ENCODE measurements around the gene SRMS.

The SRMS gene

DNA sequence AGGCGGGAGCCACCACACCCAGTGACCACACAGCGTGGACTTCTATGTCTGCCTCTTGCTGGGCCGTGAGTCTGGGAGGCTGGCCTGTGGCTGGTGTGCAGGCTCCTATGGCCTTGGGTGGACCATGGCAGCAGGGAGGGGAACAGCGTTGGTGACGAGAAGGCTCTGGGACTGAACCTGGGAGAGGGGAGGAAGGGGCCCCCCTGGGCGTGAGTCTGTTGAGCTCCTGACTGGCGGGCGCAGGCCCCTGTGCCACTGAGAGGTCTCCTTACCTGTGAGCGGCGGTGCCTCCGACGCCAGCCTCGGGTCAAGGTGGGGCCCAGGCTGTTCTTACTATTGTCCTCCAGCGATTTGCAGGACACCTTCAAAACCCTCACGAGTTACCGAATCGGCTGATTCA, 39.2 kb upstream of the SRMS start:
- Histone ChIP-seq H3K4me2 (ENCODE audit: low read depth, low read length, poor library complexity, severe bottlenecking) (no peak overlapping the region), H3K27ac (ENCODE audit: low read depth, low read length) (no peak overlapping the region), H2AFZ (ENCODE audit: low read depth, low read length, severe bottlenecking) (no peak overlapping the region), H4K20me1 (ENCODE audit: low read depth, low read length) (no peaks in the 10 kb centered on the region), H3K79me2 (ENCODE audit: insufficient read depth, low read length) (no peaks in the 10 kb centered on the region), H3K9me2 (replicated peaks; ENCODE audit: insufficient read depth, low read length) (no peaks in the 10 kb centered on the region), H3K9me3 (ENCODE audit: insufficient read depth, low read length) (no peaks in the 10 kb centered on the region), H3K9ac (ENCODE audit: low read length) (no peak overlapping the region), H3K36me3 (ENCODE audit: low read length) (no peaks in the 10 kb centered on the region), H3K27me3 (ENCODE audit: low read length) (no peaks in the 10 kb centered on the region), H3K4me3 (ENCODE audit: insufficient read depth, low read length, poor library complexity, severe bottlenecking) (no peak overlapping the region), H3F3A (ENCODE audit: insufficient read depth) (no peaks in the 10 kb centered on the region)
- TF ChIP-seq EZH2phosphoT487 (conservative IDR thresholded peaks at IDR 0.05; ENCODE audit: low read length) = no peak
- TF ChIP-seq, protein P1, sequence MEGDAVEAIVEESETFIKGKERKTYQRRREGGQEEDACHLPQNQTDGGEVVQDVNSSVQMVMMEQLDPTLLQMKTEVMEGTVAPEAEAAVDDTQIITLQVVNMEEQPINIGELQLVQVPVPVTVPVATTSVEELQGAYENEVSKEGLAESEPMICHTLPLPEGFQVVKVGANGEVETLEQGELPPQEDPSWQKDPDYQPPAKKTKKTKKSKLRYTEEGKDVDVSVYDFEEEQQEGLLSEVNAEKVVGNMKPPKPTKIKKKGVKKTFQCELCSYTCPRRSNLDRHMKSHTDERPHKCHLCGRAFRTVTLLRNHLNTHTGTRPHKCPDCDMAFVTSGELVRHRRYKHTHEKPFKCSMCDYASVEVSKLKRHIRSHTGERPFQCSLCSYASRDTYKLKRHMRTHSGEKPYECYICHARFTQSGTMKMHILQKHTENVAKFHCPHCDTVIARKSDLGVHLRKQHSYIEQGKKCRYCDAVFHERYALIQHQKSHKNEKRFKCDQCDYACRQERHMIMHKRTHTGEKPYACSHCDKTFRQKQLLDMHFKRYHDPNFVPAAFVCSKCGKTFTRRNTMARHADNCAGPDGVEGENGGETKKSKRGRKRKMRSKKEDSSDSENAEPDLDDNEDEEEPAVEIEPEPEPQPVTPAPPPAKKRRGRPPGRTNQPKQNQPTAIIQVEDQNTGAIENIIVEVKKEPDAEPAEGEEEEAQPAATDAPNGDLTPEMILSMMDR (IDR thresholded peaks at IDR 0.05; ENCODE audit: insufficient read depth, low read length, poor library complexity, severe bottlenecking) = no peak

DNA sequence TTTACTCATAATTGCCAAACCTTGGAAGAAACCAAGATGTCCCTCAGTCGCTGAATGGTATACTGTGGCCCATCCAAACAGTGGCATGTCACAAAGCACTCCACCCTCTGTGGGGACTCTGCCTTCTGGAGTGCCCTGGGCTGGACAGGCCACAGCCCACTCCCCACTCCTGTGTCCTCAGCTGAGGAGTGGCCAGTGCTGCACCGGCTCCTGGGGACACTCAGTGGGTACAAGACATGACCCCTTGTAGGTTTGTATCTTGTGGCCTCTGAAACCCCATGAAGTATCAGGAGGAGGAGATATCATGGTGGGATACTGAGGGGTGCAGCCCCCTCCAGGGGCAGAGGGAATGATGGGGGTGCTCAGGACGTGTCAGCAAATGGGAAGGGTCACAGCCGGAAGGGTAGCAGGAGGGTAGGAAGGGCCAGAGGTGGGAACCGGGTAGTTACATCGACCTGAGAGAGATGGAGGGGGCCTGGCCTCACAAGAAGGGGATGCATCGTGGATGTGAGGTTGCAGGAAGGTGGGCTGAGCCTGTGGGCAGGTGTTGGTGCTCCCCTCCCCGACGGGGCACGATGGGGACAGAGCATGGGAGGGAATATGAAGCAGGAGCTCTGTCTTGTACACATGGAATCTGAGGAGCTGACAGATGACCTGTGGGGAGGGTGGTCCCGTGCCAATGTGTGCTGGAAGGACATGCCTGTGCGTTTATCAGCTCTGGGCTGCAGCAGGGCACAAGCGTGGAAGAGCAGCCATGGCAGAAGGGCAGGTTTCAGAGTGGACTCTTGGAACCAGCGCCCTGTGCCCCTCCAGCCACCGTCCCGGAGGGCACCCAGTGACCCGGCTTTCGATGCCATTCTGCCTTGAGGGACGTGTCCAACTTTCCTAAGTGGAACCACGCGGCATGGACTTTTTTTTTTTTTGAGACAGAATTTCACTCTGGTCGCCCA, 38.3 kb upstream of the SRMS start:
- Histone ChIP-seq H3K79me2 (ENCODE audit: insufficient read depth, low read length) (no peaks in the 10 kb centered on the region), H4K20me1 (ENCODE audit: low read depth, low read length) (no peaks in the 10 kb centered on the region), H2AFZ (ENCODE audit: low read depth, low read length, severe bottlenecking) (no peak overlapping the region), H3K9me2 (replicated peaks; ENCODE audit: insufficient read depth, low read length) (no peaks in the 10 kb centered on the region), H3K36me3 (ENCODE audit: low read length) (no peaks in the 10 kb centered on the region), H3K9ac (ENCODE audit: low read length) (no peak overlapping the region), H3K4me2 (ENCODE audit: low read depth, low read length, poor library complexity, severe bottlenecking) (no peak overlapping the region), H3K4me3 (ENCODE audit: insufficient read depth, low read length, poor library complexity, severe bottlenecking) (no peak overlapping the region), H3K27ac (ENCODE audit: low read depth, low read length) (no peak overlapping the region), H3F3A (ENCODE audit: insufficient read depth) (no peaks in the 10 kb centered on the region), H3K9me3 (ENCODE audit: insufficient read depth, low read length) (no peaks in the 10 kb centered on the region), H3K27me3 (ENCODE audit: low read length) (no peaks in the 10 kb centered on the region)
- TF ChIP-seq, protein P1 (IDR thresholded peaks at IDR 0.05; ENCODE audit: insufficient read depth, low read length, poor library complexity, severe bottlenecking) = no peak
- no peak for TF ChIP-seq EZH2phosphoT487 (conservative IDR thresholded peaks at IDR 0.05; ENCODE audit: low read length)

DNA sequence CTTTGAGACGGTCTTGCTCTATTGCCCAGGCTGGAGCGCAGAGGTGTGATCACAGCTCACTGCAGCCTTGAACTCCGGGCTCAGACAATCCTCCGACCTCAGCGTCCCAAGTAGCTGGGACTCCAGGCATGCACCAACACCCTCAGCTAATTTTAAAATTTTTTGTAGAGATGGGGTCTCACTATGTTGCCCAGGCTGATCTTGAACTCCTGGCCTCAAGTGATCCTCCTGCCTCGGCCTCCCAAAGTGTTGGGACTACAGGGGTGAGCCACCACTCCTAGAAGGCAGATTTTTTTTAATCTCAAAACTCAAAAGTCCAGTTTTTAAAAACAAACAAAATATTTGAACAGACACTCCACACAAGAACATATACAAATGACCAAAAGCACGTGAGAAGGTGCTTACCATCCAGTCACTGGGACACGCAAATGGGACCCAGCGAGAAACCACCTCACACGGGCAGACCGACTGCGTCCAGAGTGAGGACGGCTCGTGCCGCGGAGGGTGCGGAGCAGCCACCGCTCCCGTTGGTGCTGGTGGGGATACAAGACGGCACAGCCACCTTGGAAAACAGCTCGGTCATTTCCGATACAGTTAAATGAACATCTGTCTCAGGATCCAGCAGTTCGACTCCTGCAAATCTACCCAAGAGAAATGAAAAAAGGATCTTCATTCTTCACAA, 35.0 kb upstream of the SRMS start:
- H3K4me3 ChIP-seq (ENCODE audit: insufficient read depth, low read length, poor library complexity, severe bottlenecking) = no peak overlapping the region
- no peak overlapping the region for H2AFZ ChIP-seq (ENCODE audit: low read depth, low read length, severe bottlenecking)
- H3K27ac ChIP-seq (ENCODE audit: low read depth, low read length) = no peak overlapping the region
- TF ChIP-seq, protein P1 (IDR thresholded peaks at IDR 0.05; ENCODE audit: insufficient read depth, low read length, poor library complexity, severe bottlenecking) = no peak
- TF ChIP-seq EZH2phosphoT487 (conservative IDR thresholded peaks at IDR 0.05; ENCODE audit: low read length) = no peak
- H3K4me2 ChIP-seq (ENCODE audit: low read depth, low read length, poor library complexity, severe bottlenecking) = no peak overlapping the region
- no peaks in the 10 kb centered on the region for H3K27me3 ChIP-seq (ENCODE audit: low read length)
- H3F3A ChIP-seq (ENCODE audit: insufficient read depth) = no peaks in the 10 kb centered on the region
- H3K9me3 ChIP-seq (ENCODE audit: insufficient read depth, low read length) = no peaks in the 10 kb centered on the region
- no peaks in the 10 kb centered on the region for H3K79me2 ChIP-seq (ENCODE audit: insufficient read depth, low read length)
- no peaks in the 10 kb centered on the region for H3K36me3 ChIP-seq (ENCODE audit: low read length)
- no peak overlapping the region for H3K9ac ChIP-seq (ENCODE audit: low read length)
- no peaks in the 10 kb centered on the region for H3K9me2 ChIP-seq (replicated peaks; ENCODE audit: insufficient read depth, low read length)
- no peaks in the 10 kb centered on the region for H4K20me1 ChIP-seq (ENCODE audit: low read depth, low read length)

Measured in SU-DHL-6 (cell line).